ENCODE results near the gene DDC. TPM values are rescaled to one million over a fixed set of nuclear protein-coding genes. Genes with fewer than 3 reads are reported as not detected.

The DDC gene
- total RNA-seq, 4 donors from 2014 or later = 0.44 to 0.79 (median 0.60) TPM; not detected in 1

DNA sequence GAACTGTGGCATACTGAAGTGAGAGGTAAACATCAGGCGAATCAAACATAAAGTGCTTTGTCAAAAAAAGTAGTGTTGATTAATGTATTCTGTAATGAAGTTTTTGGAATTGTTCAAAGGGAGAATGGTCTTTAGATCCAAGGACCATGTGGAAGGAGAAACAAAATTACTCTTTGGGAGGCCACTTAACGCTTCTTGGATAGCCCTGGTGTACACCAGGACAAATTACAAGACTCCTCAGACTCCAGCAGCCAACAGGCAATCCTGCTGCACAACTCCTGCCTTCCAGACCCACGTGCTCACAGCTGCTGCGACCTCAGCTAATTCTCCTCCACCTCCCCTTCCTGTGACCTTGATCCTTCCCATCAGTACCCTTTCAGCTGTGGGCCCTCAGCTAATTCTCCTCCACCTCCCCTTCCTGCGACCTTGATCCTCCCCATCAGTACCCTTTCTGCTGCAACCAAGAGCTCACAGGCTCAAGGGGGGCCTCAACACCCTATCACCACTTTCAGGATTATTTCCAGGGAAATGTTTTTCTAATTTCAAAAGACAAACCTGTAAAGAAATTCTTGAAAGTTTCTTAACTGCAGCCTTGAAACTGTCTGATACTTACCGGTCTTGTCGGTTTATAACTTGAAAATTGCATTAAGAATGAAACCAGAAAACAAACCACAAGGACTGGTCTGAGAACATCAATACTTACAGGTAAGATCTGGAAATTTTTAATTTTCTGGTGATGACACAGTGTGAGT is 29.7 kb upstream of the DDC start:
- TF ChIP-seq, protein P1, sequence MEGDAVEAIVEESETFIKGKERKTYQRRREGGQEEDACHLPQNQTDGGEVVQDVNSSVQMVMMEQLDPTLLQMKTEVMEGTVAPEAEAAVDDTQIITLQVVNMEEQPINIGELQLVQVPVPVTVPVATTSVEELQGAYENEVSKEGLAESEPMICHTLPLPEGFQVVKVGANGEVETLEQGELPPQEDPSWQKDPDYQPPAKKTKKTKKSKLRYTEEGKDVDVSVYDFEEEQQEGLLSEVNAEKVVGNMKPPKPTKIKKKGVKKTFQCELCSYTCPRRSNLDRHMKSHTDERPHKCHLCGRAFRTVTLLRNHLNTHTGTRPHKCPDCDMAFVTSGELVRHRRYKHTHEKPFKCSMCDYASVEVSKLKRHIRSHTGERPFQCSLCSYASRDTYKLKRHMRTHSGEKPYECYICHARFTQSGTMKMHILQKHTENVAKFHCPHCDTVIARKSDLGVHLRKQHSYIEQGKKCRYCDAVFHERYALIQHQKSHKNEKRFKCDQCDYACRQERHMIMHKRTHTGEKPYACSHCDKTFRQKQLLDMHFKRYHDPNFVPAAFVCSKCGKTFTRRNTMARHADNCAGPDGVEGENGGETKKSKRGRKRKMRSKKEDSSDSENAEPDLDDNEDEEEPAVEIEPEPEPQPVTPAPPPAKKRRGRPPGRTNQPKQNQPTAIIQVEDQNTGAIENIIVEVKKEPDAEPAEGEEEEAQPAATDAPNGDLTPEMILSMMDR (IDR thresholded peaks at IDR 0.05) = no peak

DNA sequence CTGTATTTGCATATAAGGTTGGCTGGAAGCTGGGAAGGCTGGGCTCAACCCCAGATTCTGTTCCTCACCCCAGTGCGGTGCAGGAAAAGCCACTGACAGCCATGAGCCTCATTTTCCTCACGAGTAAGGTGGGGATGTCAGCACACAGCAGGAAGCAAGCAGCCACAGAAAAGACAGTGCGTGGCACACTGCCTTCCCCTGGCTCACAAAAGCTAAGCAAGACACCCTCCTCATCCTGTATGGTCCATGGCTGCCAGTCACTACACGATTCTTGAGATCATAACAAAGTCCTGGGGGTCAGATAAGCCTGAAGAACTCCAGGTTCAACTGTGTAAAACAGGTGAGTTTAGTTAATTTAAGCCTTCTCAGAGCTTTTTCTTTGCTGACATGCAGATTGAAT is 28.9 kb upstream of the DDC start:
- DNase-seq (ENCODE audit: low spot score) = no peak
- TF ChIP-seq, protein P1 (IDR thresholded peaks at IDR 0.05) = no peak
- no peak for ATAC-seq (ENCODE audit: low FRiP score)

More for the DNA sequence above, 29.7 kb upstream of the DDC start:
- ATAC-seq (ENCODE audit: low FRiP score) (no peak), DNase-seq (ENCODE audit: low spot score) (no peak)

DNA sequence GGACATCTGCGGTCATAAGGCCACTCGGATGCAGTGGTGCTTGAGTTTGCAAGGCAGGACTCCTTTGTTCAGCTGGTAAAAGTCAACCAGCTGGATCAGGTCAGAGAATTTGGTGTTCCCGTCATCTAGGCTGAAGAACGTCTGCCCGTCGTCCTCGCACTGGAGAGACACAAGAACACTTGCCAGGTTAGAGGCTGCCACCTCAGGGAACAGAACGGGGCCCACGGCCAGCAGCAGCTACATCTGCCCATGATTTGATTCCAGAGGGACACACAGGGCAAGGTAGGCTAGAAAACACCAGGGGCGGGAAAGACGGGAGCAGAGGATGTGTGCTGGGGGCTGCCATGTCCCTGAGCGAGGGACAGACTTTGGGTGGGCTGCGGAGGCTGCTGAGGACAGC is 27.7 kb upstream of the DDC start:
- TF ChIP-seq, protein P1 (IDR thresholded peaks at IDR 0.05) = no peak

DNA sequence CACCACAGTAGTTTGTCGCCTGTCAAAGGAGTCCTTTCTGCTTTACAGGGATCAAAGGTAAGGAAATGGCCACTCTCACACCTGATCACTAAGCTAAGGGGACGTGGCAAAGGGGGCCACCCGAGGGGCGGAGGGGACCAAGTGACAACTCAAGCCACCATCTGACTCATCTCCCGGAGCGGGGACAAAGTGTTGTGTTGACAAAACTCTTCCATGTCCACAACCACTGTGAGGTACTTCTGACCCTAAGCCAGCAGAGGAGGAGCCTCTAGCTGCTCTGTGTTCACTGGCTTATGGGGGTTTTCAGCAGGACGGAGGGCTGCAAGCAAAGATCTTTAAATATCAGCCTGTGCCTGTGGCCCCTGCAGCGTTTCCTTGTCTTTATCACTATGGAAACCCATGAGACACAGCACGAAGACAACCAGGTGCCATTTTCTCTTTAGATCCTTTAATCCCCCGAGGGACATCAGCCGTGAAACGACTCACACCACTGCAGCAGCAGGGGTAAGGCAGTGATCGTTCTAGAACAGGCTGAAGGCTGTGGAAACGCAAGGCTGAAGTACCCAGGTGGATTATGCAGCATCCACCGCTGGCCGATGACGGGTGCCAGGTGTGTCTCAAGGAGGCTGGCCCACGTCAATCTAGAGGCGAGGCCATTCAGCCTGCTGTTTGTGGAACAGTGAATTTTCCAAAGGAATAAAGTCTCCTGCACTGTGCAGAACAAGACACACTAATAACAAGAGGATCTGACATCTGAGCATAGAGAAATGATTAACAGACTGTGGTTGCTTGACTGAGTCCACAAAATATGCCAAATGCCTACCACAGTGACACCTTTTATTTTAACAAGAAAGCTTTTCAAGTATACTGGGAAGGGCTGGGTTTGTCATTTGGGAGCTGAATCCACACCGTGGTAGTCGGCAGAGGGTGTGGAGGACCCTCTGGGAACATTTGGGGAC is 26.6 kb upstream of the DDC start:
- TF ChIP-seq, protein P1 (IDR thresholded peaks at IDR 0.05) = no peak
- no peak for ATAC-seq (ENCODE audit: low FRiP score)
- DNase-seq (ENCODE audit: low spot score) = no peak

More for the DNA sequence above, 27.7 kb upstream of the DDC start:
- no peak for ATAC-seq (ENCODE audit: low FRiP score)
- DNase-seq (ENCODE audit: low spot score) = no peak

DNA sequence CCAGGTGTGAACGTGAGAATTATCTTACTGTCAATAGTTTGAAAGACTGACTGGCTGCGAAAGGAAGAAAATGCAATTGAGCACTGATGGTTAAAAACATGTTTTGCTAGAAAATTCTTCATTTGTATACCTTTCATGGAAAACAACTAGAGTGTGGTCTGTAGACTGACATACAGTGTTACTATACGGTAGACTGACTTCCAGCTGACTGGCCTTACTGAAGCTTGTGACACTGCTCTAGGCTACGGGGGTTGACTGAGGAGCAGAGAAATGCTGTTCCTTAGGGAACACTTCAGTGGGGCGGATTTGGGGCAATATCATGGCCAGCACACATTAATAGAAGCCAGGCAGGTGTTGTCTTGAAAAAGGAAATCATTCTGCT is 25.9 kb upstream of the DDC start:
- ATAC-seq (ENCODE audit: low FRiP score) = no peak

DNA sequence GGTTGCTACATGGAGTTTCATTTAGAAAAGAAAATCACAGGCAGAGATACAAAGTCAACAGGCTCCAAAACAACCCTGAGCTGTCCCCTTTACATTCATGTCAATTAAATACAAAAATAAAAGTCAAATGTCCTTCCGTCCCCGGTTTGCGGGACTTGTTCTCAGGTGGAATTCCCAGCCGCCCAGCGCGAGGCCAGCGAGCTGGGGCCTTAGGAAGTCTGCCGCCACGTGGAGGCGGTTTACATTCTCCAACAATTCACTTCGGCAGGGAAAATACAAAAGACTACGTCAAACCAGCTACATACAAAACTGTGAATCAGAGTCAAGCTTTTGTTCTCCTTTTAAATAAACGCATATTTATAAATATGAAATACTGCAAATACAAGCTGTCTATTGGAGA is 25.3 kb upstream of the DDC start:
- no peak for ATAC-seq (ENCODE audit: low FRiP score)
- TF ChIP-seq, protein P1 (IDR thresholded peaks at IDR 0.05) = no peak
- no peak for DNase-seq (ENCODE audit: low spot score)

More for the DNA sequence above, 25.9 kb upstream of the DDC start:
- TF ChIP-seq, protein P1 (IDR thresholded peaks at IDR 0.05) = no peak
- no peak for DNase-seq (ENCODE audit: low spot score)

All from omental fat pad (tissue), 4 donors.